Measurements from ENCODE around the gene CHN1.

The CHN1 gene

DNA sequence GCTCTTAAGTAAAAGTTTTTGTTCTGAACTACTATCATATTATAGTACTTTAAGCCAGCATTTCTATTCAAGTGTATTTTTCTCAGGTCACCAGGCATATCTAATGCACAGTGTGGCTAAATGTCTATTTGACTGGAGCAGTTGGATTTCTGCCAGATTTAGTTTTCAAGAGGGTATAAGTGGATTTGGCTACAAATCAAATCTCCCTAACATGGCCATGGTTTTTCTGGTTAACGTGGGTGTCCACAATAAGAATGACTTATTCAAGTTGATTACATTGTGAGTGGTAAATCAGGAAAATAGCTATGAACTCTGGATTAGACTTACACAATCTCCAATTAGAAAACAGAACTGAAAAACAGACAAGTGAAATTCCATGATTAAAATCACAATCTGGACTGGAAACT is 5.7 kb upstream of the CHN1 start:
- TF ChIP-seq, protein P1, sequence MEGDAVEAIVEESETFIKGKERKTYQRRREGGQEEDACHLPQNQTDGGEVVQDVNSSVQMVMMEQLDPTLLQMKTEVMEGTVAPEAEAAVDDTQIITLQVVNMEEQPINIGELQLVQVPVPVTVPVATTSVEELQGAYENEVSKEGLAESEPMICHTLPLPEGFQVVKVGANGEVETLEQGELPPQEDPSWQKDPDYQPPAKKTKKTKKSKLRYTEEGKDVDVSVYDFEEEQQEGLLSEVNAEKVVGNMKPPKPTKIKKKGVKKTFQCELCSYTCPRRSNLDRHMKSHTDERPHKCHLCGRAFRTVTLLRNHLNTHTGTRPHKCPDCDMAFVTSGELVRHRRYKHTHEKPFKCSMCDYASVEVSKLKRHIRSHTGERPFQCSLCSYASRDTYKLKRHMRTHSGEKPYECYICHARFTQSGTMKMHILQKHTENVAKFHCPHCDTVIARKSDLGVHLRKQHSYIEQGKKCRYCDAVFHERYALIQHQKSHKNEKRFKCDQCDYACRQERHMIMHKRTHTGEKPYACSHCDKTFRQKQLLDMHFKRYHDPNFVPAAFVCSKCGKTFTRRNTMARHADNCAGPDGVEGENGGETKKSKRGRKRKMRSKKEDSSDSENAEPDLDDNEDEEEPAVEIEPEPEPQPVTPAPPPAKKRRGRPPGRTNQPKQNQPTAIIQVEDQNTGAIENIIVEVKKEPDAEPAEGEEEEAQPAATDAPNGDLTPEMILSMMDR (IDR thresholded peaks at IDR 0.05; ENCODE audit: low read depth, low read length), result no peak
- H3K4me3 ChIP-seq (ENCODE audit: low read depth, low read length), result no peak overlapping the region

DNA sequence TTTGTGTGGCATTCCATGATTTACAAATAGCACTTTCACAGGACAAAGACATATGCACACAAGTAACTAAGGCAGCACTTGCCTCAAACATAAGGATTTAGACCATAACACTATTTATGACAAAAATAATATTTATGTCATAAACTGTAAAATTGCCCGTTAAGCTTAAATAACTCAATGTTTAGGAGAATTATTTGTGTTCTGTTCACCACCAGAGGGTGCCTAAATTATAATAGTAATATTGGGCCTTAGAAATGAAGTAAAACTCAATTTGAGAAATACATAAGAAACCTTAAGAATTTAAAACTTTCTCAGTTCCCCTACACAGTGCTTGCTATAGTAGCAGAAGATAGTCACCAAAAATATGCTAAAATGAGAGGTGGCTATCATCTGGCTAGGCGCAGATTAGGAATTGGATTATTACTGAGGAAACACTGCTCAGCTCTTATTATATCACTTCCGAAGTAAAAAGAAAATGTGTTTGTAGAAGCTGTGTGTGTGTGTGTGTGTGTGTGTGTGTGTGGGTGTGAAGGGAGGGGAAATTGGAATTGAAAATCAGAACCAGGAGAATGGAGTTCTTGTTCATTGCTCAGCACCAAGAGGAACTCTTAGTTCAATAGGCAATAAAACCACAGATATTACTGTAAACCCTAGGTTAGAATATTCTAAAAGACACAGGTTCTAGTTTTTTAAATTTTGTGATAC is 4.9 kb upstream of the CHN1 start:
- TF ChIP-seq, protein P1 (IDR thresholded peaks at IDR 0.05; ENCODE audit: low read depth, low read length), result no peak
- no peak overlapping the region for H3K4me3 ChIP-seq (ENCODE audit: low read depth, low read length)

DNA sequence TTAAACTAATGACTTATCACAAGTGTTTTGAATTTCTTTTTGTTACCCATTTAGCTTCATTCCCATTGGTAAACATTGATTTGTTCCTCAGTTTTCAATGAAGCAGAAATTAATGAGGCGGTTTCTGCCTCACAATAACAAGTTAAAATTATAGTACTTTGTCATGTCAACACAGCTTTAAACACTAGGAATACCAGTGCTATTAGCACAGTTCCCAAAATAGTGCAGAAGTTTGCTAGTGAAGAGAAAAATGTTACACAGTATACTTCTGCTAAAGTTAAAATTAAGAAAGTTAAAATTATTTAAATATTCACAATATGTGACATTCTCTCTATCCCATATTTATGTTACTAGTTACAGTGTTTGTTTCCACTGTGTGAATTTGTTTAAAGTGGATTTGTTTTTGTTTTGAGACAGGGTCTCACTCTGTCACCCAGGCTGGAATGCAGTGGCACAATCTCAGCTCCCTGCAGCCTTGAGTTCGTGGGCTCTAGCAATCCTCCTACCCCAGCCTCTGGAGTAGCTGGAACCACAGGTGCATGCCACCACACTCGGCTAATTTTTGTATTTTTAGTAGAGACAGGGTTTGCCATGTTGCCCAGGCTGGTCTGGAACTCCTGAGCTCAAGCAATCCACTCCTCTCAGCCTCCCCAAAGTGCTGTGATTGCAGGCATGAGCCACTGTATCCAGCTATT is 3.8 kb upstream of the CHN1 start:
- TF ChIP-seq, protein P1 (IDR thresholded peaks at IDR 0.05; ENCODE audit: low read depth, low read length), result no peak
- H3K4me3 ChIP-seq (ENCODE audit: low read depth, low read length), result no peak overlapping the region

DNA sequence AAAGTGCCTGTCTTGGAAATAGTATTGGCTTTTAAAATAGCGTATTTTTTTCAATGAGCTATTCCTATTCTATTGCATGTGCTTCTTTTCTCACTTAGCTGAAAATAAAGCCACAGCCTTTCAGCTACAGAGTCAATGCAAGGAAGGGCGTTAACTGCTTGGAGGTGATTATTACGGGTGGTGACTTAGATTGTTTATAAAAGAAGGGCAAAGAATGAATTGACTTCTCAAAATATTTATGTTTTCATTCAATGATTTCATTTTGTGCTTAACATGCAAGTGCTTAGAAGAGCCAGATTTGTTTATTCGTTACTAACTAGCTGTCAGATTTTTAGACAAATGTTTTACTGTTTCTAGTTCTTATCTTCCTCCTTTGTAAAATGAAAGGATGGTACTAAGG is 2.8 kb upstream of the CHN1 start:
- TF ChIP-seq, protein P1 (IDR thresholded peaks at IDR 0.05; ENCODE audit: low read depth, low read length), result no peak
- no peak overlapping the region for H3K4me3 ChIP-seq (ENCODE audit: low read depth, low read length)

DNA sequence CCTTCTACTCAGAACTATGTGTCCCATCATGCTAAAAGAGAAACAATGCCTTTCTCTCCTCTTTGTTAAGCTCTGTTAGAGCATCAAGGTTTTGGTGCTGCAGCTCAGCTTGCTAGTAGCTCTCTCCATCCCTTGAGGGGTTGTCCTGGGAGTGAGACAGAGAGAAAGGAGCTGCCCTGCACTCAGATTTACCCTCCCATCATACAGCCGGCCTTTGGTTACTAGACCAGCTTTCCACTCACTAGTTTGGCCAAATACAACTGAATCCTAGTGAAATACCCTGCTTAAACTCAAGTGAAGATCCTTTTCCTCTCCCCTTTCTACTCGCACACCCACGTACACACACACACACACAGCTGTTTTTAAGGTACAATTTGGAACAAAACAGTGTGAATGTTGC is 2.3 kb upstream of the CHN1 start:
- TF ChIP-seq, protein P1 (IDR thresholded peaks at IDR 0.05; ENCODE audit: low read depth, low read length), result no peak
- no peak overlapping the region for H3K4me3 ChIP-seq (ENCODE audit: low read depth, low read length)

DNA sequence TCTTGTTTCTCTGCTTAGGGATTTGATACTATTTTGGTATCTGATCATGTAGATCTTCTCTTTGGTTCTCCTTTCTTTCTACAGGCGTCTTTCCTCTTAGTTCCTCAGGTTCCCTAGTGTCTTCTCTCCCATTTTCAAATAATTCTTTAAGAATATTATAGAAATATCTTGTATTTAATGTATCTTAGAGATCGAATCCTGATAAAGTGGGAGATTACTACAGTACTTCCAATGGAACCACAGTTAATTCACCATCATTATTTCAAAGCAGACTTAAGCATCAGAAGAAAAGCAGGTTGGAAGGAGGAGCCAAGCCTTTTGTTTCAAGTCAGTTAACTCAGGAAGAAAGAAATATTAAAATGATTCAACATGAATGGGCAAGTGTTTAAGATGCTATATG is 1.1 kb upstream of the CHN1 start:
- TF ChIP-seq, protein P1 (IDR thresholded peaks at IDR 0.05; ENCODE audit: low read depth, low read length), result no peak
- no peak overlapping the region for H3K4me3 ChIP-seq (ENCODE audit: low read depth, low read length)

DNA sequence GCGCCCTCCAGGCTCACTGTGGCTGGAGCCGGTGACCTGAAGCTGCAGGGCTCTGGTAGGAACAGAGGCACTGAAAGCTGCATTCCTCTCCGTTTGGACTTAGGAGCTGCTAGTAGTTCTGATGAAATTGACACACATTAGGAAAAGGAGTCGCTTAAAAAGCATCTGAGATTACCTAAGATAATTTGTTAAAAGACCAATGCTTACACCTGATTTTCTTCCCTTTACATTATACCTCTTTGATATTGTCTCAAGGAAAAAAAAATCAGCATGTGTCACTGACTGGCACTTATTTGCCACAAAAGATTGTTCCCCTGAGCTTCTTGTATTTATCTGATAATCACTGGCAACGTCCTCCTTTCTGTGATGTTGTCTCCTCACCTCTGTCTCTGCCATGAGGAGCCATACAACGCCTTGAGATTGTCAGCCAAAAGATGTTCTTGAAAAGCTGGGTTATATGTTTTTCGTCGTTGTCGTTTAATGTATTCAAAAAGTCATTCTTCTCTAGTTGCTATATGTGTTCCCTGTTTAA is 618 bp upstream of the CHN1 start:
- peak overlapping the region; percentile 76 for H3K4me3 ChIP-seq (ENCODE audit: low read depth, low read length)
- TF ChIP-seq, protein P1 (IDR thresholded peaks at IDR 0.05; ENCODE audit: low read depth, low read length), result no peak
